Transverse colon (tissue), 4 donors: ENCODE measurements around the gene MYO1A. TPM values are rescaled to one million over a fixed set of nuclear protein-coding genes. Genes with fewer than 3 reads are reported as not detected.

Source experiments
- DNase-seq: peaks from one replicate; pipeline ENCODE4 v3.0.0-alpha.2; 2019
- H3K27ac ChIP-seq, 4 donors: fragments of 200-600 bp; sonication (generic); 2 replicates each; pipeline ENCODE4 v1.5.1; 2016 to 2018; ENCODE audit warnings: inconsistent platforms in 4 of 4
- H3K27me3 ChIP-seq: fragments of 200-600 bp; sonication (generic); 2 replicates; pipeline ENCODE4 v1.5.1; 2017; ENCODE audit warnings: inconsistent platforms
- H3K36me3 ChIP-seq, 4 donors: fragments of 200-600 bp; sonication (generic); 2 replicates each; pipeline ENCODE4 v1.5.1; 2017 to 2019; ENCODE audit warnings: inconsistent platforms in 4 of 4
- H3K4me1 ChIP-seq, 4 donors: fragments of 200-600 bp; sonication (generic); 2 replicates each; pipeline ENCODE4 v1.5.1; 2017 to 2020; ENCODE audit warnings: inconsistent platforms in 4 of 4
- H3K4me3 ChIP-seq, 4 donors: fragments of 200-600 bp; sonication (generic); 1 replicate in 1 of 4; 2 replicates in 3 of 4; pipeline versions ENCODE4 v1.5.1 to v1.6.1; 2017 to 2019; ENCODE audit warnings: inconsistent platforms in 4 of 4
- H3K9me3 ChIP-seq, 2 donors: fragments of 200-600 bp; sonication (generic); 2 replicates each; pipeline ENCODE4 v1.5.1; 2017 to 2019; ENCODE audit warnings: inconsistent platforms in 2 of 2
- EP300 ChIP-seq: sonication (generic); formaldehyde crosslinking; IDR thresholded peaks from one replicate; pipeline ENCODE4 v1.6.1; 2017; ENCODE audit warnings: antibody characterized with exemption, low read depth
- POLR2A ChIP-seq: fragments of 450-650 bp; IDR thresholded peaks from one replicate; pipeline ENCODE4 v1.6.1; 2016; ENCODE audit warnings: antibody characterized with exemption, mild to moderate bottlenecking, moderate library complexity
- POLR2AphosphoS5 ChIP-seq, 3 donors: sonication (generic); formaldehyde crosslinking; IDR thresholded peaks; one replicate each; pipeline ENCODE4 v1.6.1; 2016; ENCODE audit warnings: antibody characterized with exemption in 3 of 3
- WGBS, 2 donors: methylation state at CpG; one replicate each; pipeline ENCODE4 v1.1.5; 2018; ENCODE audit warnings: low coverage in 1 of 2; 5-methylcytosine and 5-hydroxymethylcytosine counted together
- in situ Hi-C, 4 donors: fragments of 200-750 bp; cut with MboI; loops; one replicate each; pipeline versions ENCODE4 v1.15.0 to v1.15.1; 2017; ENCODE audit warnings: low sequenced_read_pairs in 3 of 4, low pct_ligation_motif_present in 1 of 4, low pct_unique_long_range_greater_than_20kb in 1 of 4
- intact Hi-C: fragments of 100-400 bp; cut with DNase I; formaldehyde crosslinking; loops from one replicate; pipeline ENCODE4 v1.15.1; 2023; ENCODE audit warnings: low total_unique reads
- total RNA-seq, 4 donors: library from RNA; depleted of rRNA; stranded (reverse); fragments of >200 nt; gene quantifications; one replicate each; pipeline ENCODE4 v1.1.0, GENCODE V29; 2016
- TF ChIP-seq, protein P1 (sequence below), 5 experiments: fragments of 200-600 bp in 3 of 5; fragments of 450-650 bp in 2 of 5; sonication (generic) in 3 of 5; IDR thresholded peaks; 1 replicate in 2 of 5; 2 replicates in 3 of 5; pipeline ENCODE4 v1.5.1; 2016 to 2017; ENCODE audit warnings: antibody characterized with exemption in 5 of 5, inconsistent platforms in 3 of 5, mild to moderate bottlenecking in 2 of 5, moderate library complexity in 1 of 5

Gene MYO1A
- total RNA-seq, 4 donors from 2014 or later = 118 to 234 (median 184) TPM

DNA sequence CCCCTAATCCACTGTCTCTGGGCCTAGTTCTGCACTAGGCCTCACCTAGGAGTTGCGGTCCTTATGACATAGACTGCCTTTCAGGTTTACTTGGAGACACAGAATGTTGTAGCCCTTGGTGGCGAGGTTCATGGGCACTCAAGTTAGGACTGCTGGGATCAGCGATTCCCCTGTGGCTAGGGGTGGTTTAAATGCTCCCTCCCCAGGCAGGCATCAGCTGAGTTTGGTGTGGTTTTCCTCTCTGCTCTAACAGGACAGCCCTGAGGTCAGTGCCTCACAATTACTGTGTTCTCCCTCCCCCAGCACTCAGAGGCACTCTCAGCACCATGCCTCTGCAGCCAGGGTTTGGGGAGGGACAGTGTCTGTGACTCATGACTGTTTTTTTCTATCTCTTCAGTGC, 70.3 kb downstream of the MYO1A start:
- WGBS, 2 donors = 100% methylated on average over 3 of the region's 3 CpGs; no CpG with 5 or more reads in 1 of the 2 donors
- intact Hi-C loops = no loop called here

More for the DNA sequence above, 70.3 kb downstream of the MYO1A start:
- no peak for DNase-seq
- no peaks in the 10 kb centered on the region for H3K4me1 ChIP-seq
- H3K27me3 ChIP-seq = no peaks in the 10 kb centered on the region
- no peak overlapping the region for H3K27ac ChIP-seq
- H3K9me3 ChIP-seq = no peaks in the 10 kb centered on the region
- no peaks in the 10 kb centered on the region for H3K36me3 ChIP-seq
- TF ChIP-seq EP300 (no peak), POLR2AphosphoS5 (IDR thresholded peaks at IDR 0.05) (no peak), POLR2A (no peak)
- TF ChIP-seq, protein P1, sequence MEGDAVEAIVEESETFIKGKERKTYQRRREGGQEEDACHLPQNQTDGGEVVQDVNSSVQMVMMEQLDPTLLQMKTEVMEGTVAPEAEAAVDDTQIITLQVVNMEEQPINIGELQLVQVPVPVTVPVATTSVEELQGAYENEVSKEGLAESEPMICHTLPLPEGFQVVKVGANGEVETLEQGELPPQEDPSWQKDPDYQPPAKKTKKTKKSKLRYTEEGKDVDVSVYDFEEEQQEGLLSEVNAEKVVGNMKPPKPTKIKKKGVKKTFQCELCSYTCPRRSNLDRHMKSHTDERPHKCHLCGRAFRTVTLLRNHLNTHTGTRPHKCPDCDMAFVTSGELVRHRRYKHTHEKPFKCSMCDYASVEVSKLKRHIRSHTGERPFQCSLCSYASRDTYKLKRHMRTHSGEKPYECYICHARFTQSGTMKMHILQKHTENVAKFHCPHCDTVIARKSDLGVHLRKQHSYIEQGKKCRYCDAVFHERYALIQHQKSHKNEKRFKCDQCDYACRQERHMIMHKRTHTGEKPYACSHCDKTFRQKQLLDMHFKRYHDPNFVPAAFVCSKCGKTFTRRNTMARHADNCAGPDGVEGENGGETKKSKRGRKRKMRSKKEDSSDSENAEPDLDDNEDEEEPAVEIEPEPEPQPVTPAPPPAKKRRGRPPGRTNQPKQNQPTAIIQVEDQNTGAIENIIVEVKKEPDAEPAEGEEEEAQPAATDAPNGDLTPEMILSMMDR (IDR thresholded peaks at IDR 0.05) = no peak
- no peak overlapping the region for H3K4me3 ChIP-seq
- in situ Hi-C loops = loop anchor here in 1 of 4 donors (10.0 kb wide), 1 partner anchor 135 kb away; no protein-coding TSS in a partner anchor

Other genes with a start within 250 kb of the MYO1A start
- not detected for gene SDR9C7, start 115.7 kb downstream of the MYO1A start, total RNA-seq
- gene RDH16, start 92.5 kb downstream of the MYO1A start, total RNA-seq = under 1 TPM in 2 of 4 donors, not detected in 2; 0.48 to 0.55 TPM
- gene ZBTB39, start 43.6 kb downstream of the MYO1A start, total RNA-seq = 1 to 10 TPM; 3.4 to 8.0 (median 4.8) TPM
- gene TAC3, start 33.6 kb downstream of the MYO1A start, total RNA-seq = 10 to 100 TPM in 1 of 4 donors, 1 to 10 TPM in 2, not detected in 1; 2.5 to 47.1 (median 9.2) TPM
- 10 to 100 TPM in 1 of 4 donors, 1 to 10 TPM in 3; 4.0 to 66.7 (median 5.2) TPM for gene NEMP1, start 28.7 kb upstream of the MYO1A start, total RNA-seq
- 1 to 10 TPM; 2.6 to 9.1 (median 4.7) TPM for gene NAB2, start 39.0 kb upstream of the MYO1A start, total RNA-seq
- 100 to 1,000 TPM; 181 to 318 (median 198) TPM for gene STAT6, start 61.2 kb upstream of the MYO1A start, total RNA-seq
- gene LRP1, start 78.4 kb upstream of the MYO1A start, total RNA-seq = 100 to 1,000 TPM in 3 of 4 donors, 10 to 100 TPM in 1; 94.3 to 248 (median 199) TPM
- gene LRP1-AS, start 97.5 kb upstream of the MYO1A start, total RNA-seq = not detected
- not detected for gene NXPH4, start 166.7 kb upstream of the MYO1A start, total RNA-seq
- 100 to 1,000 TPM in 1 of 4 donors, 10 to 100 TPM in 3; 29.2 to 104 (median 33.4) TPM for gene SHMT2, start 179.6 kb upstream of the MYO1A start, total RNA-seq
- 1 to 10 TPM; 1.8 to 3.3 (median 1.9) TPM for gene STAC3, start 201.1 kb upstream of the MYO1A start, total RNA-seq